NCI-H2029 treated with DMSO at 0.1 percent for 48 hours (cell line): Measurements from ENCODE around the gene PKN1.

Experiments used
- DNase-seq: peaks from one replicate; lab custom pipeline; 2025; lab: John Stamatoyannopoulos, UW

The PKN1 gene

DNA sequence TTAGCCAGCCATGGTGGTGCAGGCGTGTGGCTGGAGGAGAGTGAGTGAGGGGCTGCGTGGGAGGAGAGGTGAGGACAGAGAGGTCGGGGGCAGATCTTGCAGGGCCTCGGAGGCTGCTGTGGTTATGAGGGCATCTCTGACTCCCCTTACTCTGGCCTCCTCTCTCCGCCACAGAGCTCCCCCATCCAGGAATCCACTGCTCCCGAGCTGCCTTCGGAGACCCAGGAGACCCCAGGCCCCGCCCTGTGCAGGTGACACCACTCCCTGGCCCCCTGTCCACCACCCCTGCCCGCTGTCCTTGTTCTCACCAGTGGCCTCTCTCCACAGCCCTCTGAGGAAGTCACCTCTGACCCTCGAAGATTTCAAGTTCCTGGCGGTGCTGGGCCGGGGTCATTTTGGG is 34.3 kb downstream of the PKN1 start:
- no peak for DNase-seq

DNA sequence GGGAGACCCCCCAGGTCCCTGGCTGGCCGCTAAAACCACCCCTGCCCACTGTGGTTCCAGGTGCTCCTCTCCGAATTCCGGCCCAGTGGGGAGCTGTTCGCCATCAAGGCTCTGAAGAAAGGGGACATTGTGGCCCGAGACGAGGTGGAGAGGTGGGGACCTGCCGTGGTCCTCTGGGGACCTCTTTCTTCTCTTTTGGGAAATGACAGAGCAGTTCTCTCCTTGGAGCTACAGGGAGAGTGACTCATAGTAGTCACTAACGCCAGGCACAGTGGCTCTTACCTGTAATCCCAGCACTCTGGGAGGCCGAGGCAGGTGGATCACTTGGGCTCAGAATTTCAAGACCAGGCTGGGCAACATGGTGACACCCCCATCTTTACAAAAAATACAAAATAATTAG is 34.7 kb downstream of the PKN1 start:
- DNase-seq, result no peak

DNA sequence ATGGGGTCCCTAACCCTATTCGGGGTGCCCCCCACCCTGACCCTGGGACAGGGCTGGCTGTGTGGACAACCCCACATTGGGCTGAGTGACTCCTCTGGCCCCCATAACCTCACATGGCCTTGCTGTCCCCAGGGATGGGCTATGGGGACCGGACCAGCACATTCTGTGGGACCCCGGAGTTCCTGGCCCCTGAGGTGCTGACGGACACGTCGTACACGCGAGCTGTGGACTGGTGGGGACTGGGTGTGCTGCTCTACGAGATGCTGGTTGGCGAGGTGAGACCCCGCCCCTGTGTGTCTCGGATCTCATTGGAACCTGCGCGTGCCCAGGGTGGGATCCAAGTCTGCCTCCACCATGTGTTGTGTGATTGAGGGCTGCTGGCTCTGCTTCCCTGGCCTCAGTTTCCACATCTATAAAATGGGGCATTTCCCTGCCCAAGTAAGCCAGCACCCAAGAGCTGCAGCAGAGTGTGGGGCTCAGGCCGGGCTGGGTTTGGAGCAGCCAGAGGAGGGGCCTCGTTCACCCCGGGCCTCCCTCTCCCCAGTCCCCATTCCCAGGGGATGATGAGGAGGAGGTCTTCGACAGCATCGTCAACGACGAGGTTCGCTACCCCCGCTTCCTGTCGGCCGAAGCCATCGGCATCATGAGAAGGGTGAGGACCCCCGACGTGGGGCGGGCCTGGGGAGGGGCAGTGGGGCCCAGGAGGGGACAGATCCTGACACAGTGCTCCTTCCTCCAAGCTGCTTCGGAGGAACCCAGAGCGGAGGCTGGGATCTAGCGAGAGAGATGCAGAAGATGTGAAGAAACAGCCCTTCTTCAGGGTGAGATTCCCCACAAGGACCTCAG is 37.1 kb downstream of the PKN1 start:
- no peak for DNase-seq

DNA sequence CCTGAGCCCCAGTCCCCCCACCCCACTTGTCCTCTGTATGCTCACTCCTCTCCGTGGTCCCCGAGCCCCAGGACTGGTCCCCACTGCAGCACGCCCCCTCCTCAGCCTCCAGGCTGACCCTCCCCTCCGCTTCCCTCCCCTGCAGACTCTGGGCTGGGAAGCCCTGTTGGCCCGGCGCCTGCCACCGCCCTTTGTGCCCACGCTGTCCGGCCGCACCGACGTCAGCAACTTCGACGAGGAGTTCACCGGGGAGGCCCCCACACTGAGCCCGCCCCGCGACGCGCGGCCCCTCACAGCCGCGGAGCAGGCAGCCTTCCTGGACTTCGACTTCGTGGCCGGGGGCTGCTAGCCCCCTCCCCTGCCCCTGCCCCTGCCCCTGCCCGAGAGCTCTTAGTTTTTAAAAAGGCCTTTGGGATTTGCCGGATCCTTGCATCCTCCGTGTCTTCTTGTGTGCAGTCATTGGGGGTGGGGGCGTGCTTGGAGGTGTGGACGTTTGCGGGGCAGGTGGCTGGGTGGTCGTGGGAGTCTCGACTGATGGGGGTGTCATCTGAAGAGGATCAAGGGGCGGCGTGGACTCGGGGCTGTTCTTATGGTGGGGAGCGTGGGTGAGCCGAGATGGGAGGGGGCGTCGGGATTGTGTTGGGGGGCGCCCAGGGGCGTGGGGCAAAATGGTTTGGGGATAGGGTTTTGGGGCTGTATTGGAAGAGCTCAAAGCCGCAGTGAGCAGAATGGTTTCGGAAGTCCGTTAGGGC is 38.5 kb downstream of the PKN1 start:
- no peak for DNase-seq

DNA sequence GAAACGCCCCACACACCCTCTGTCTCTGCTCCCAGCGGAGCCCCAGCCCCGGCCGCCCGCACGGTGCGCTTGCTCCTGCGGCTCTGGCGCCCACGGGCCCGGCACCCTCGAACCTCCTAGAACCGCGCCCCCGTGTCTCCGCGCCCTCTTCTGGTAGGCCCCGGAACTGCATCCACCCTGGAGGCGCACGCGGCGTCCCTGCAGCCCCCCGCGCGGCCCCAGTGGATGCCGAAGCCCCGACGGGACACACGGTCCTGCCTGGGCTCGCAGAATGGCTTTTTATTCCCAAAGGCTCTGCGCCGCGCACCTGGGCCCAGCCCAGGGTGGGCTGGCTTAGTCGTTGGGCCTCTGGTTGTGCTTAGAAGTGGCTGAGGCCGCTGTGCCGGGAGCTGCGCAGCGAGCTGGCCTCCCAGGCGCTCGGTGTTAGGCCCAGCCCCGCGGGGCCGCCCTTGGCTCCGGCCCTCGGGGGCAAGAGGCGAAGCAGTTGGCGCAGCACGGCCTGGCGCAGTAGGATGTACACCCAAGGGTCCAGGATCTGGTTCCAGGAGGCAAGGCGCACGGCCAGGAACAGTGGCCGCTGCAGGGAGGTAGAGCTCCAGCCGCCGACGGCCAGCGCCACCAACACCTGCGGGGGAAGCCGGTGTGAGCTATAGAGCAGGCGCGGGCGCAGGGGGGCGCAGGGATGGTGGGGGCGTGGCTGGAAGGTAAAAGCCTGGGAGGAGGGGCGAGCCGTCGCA is 39.3 kb downstream of the PKN1 start:
- DNase-seq, result no peak

DNA sequence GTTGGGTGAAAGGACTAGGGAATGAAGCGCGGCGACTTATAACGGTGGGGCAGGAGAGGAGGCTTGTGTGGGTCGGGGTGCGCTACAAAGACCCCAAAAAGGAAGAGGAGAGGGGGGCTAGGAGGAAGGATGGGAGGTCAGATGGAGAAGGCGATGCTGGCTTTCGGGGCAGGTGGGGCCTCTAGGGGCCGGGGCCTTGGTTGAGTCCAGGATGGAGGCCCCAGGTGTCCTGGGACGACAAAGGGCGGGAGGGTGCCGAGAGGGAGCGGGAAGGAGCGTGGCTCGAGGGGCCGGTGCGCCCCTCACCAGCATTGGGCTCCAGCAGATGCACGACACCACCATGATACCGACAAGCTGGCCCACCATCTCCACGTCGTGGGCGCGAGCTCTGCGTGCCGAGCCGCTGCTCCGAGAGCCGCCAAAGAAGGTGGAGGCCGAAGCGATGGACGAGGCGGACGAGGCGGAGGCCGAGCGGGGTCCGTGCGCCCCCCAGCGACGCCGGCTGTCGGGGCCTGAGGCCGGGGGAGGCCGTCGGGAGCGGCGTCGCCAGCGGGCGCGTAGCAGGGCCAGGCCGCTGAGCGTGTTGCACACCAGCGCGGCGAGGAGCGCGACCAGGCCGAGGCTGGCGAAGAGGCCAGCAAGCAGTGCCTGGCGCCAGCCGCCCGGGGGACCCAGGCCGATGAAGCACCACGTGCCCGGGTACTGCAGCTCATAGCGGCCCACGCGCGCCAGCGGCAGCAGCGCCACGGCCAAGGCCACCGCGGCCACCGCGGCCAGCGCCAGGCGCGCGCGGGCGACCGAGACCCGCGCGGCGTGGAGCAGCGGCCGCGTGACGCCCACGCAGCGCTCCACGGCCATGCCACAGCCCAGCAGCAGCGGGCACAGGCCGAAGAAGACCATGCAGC is 40.2 kb downstream of the PKN1 start:
- DNase-seq, result no peak

DNA sequence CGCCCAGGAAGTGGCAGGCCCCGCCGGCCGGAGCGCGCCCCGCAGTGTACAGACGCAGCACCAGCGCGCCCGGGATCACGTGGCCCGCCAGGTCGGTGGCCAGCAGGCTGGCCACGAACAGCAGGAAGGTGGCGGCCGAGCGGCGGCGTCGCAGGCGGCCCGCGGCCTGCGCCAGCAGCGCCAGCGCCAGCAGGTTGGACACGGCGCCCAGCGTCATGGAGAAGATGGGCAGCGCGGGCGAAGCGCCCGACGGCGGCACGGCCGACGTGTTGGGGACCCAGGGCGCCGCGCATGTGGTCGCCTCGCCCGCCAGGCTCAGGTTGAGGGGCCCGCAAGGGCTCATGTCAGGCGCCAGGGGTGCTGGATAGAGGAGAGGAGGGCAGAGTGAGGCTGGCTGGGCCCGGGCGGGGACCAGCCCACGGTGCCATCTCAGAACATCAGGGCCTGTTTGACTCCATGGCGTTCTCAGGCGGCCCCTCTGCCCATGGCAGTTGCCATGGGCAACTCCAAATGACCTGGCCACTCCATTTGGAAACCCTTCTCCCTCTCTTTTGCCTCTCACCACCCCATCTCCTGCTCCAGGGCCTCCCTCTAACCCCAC is 41.0 kb downstream of the PKN1 start:
- no peak for DNase-seq

DNA sequence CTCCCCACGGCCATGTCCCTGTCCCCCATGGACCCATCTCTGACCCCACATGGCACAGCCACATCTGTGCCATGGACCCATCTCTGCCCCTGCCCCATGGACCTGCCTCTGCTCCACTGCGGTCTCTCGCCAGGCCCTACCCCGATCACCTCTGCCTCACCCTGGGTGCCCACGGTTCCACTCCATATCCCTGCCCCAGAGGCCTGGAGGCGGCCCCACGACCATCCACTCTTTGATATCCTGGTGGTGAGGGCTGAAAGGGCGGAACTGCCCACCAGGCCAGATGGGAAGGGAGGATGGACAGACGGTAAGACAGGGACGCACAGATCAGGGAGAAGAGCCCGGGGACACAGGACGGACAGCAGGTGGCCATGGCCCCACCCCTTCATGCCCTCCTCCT is 41.7 kb downstream of the PKN1 start:
- no peak for DNase-seq

DNA sequence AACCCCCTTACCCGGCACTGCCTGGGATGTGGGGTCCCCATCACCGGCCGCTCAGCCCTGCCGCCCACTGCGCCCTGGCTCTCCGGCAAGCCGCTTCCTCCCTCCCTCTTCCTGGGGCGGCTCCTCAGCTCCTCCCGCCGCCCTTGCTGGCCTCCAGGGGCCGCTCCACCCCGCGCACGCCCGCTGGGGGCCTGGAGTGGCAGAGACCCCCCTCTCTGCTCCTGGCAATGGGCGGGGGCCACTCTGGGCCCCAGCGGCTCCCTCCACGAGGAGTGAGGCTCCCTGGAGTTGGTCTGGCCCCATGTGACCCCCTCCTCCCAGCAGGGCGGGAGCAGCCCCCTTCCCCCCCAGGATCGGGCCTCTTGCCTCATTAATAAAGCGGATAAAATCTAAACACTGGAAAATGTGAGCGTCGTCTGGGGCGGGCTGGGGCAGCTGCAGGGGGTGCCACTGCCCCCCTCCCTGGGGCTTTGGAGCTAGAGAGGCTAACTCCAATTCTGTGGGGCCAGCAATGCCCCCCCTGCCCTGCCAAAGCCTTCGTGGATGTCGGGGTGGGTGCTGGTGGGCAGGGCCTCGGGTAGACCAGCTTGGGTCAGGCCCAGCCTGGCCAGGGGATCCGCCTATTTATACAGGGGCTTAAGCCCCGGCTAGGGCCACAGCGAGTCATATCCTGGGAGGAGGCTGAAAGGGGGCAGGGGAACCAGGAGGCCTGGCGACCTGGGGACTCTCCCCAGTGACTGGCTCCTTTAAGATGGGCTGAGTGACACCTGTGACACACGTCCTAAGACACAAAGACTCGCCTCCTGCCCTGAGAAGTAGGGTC is 42.4 kb downstream of the PKN1 start, which contains the start of gene PTGER1:
Gene PTGER1 (minus strand): TSS at position 104 of the 823 bp plus-strand sequence. CDS start 1,034 bp downstream, outside the sequence.
- DNase-seq, result no peak

DNA sequence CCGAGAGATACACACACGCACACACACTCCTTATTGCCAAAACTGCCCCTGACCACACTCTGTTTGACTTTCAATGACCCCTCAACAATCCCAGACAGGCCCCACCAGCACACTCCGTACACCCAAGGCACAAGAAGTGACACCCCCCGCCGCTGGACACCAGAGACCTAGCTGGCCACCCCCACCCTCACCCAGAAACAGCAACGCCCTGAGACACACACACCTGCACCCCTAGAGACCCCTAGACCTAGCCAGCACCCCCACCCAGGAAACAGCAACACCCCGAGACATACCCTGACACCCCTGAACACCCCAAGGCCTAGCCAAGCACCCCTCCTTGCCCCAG is 43.2 kb downstream of the PKN1 start:
- no peak for DNase-seq

DNA sequence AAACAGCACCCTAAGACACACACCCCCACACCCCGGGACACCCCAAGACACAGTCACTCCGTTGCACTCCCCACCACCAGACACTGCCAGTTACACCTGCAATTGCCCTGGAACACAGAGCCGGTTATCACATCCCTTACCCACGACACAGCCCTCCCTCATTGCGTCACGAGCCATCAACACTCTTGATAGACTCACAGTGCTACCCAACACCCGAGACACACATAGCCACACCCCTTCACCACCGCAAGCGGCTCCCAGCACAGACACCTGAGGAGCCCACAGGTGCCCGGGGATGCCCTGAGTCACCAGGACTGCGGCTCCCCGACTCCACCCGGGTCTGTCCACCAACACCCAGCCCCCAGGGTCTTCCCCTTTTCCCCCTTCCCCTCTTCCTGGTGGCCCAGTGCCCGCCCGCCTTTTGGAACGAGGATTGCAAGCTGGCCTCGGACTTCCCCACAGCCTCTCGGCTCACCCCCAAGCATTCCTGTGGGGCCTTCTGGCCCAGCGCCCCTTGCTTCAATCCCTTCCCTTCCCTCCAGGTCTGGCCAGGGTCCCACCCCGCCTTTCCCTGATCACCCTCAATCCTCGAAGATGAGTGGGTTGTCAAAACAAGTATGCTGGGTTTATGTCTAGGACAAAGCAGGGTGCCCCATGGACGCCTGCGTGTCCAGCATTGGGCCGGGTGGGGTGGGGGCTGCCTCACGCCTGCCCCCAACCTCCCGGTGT is 43.7 kb downstream of the PKN1 start:
- no peak for DNase-seq

DNA sequence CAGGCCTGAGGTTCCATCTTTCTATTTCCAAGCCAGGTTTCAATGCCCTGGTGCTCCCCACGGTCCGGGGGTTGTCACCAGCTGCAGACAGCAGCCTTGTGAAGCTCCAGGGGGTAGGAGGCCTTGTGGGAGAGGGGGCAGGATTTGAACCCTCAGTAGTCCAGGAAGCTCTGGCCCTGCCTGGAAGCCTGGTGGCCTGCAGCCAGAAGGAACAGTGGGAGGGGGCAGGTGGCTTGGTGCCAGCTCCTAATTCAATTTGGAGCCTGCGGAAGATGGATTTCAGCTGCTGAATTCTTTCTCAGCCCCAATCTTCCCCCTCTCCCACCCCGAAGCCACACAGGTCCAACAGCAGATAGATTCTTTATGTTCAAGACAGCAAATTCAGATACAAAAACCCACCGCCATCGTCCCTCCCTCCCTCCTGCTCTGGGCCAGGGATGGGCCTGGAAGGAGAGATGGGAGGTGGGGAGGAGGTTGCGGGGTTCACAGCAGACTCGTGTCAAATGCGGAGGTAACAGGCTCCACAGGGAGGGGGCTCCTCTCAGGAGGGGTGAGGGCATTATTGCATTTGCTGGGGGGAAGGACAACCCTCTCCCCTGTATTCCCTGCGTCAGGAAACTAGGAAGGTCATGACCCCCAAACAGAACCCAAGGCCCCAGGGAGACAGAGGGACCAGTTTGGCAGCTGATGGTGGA is 44.5 kb downstream of the PKN1 start:
- DNase-seq, result no peak

DNA sequence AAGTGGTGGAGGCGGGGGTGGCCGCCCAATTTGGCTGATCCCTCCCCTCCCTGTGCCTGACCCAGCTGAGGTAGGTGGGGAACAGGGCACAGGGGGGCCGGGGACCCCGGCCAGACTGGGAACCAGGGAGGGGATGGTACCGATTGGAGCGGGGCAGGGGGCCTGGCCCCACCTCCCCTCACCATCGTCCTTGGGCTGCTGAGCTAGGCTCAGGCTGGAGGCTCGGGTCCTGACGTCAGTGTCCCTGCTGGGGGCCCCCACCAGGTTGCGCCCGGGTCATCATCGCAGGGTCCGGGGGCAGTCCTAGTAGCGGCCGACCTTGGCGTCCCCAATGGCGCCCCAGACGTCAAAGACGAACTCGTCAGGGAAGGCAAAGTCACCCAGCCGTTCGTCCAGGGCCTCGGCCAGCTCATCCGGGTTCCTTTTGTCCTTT is 45.0 kb downstream of the PKN1 start:
- no peak for DNase-seq

DNA sequence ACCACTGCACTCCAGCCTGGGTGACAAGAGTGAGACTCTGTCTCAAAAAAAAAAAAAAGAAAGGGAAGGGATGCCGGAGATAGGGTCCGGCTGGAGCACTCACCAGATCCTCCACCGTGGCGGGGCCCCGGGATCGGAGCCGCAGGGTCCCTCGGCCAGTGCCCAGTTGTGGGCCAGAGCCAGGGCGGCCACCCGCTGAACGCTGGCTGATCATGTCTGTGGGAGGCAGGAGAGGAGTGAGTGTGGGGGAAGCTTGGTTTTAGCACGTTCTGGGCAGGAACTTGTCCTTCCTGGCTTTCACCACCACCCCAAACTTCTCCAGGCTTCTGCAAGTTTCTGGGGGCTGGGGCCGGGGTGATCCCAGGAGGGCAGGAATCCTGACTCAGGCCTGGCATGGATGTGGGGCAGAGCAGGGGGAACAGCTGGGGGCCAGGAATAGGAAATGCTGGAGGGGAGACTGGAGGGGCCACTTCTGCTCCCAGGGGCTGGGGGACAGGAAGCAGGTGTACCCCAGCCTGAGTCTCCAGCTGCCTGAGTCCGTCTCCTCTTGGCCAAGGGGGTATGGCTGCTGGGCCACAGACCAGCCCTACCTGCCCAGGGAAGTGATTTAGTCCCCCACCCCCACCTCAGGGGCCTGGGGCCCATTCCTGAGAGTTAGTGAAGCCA is 46.3 kb downstream of the PKN1 start:
- DNase-seq, result no peak

DNA sequence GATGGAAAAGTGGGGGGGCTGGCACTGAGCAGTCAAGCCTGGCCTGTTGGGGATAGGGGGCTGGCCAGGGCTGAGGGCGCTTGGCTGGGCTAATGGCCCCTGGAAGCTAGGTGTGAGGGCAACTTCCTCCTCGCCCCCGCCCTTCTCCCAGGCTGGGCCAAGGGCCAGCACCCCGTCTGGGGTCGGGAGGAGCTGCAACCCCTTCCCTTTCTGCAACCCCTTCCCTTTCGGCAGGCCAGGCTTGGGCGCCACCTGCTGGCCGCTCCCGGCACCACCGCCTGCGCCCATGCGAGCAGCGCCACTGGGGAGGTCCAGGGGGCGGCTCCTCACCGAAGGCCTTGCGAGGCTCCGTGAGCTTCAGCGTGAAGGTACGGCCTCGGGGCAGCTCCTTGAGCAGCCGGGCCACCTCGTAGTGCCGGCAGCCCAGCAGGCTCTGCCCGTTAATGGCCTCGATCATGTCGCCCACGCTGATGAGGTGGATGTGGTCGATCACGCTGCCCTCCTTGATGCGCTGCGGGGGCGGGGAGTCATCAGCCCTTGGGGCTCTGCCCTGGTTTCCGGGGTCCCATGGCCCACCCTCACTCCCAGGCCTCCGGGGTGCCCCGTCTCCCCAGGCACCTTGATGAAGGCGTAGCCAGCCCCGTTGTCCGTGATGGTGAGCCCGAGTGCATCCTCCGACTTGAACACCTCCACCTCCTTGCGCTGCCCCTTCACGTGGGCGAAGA is 47.0 kb downstream of the PKN1 start:
- DNase-seq, result no peak

DNA sequence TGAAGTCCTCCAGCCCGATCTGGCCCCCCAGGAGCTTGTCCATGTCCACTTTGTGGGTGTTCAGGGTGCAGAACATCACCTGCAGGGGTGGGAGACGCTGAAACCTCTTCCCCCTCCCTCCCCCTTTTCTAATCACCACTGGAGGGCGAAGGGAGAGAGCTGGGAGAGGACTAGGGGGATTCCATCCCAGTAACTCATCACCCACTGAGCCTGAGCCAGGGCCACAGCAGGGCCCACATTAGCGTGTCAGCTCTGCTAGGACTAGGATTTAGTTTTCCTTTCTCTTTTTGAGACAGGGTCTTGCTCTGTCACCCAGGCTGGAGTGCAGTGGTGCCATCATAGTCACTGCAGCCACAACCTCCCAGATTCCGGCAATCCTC is 47.6 kb downstream of the PKN1 start:
- DNase-seq, result no peak

DNA sequence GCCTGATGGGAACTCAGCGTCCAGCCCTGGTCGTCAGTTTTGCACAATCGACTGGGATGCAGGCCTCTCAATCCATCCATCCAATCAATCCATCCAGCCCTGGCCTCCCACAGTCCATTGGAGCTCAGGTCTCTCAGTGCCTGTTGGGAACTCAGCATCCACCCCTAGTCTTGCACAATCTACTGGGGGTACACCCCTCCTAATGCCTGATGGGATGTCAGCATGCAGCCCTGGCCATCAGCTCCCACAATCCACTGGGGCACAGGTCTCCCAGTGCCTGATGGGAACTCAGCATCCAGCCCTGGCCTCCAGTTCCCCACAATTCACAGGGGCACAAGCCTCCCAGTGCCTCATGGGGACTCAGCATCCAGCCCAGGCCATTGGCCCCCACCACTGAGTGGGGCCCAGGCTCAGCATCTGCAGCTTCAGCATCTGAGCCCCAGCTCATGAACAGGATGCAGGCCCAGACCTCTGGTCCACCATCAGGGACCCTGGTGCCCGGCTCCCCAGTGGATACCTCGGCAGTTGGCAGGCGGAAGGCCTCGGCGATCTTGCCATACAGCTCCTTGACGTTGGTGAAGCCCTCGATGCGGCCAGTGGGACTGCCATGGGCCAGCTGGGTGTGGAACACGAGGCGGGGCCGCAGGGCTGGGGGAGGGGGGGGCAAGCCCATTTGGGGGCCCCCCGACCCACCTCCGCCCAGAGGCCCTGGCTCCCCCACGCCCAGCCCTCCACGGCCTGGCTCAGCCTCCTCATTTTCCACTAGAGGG is 49.3 kb downstream of the PKN1 start:
- no peak for DNase-seq
